Brain microvascular endothelial cell (primary cell): Measurements from ENCODE around the gene SYCP2.
"Not testable (repeated sequence)": the region's sequence is repeated elsewhere in the genome, so short reads cannot be mapped to it uniquely, and the experiment has no call there.

ENCODE experiments used
- DNase-seq: peaks from one replicate; pipeline ENCODE4 v3.0.0-alpha.2; 2020
- H3K27ac ChIP-seq: fragments of 250-450 bp; sonication (Bioruptor Pico); 2 replicates; pipeline ENCODE4 v1.5.1; 2020; ENCODE audit warnings: mild to moderate bottlenecking, moderate library complexity
- H3K27me3 ChIP-seq: fragments of 250-450 bp; sonication (Bioruptor Pico); replicated peaks from 2 replicates; pipeline ENCODE4 v1.5.1; 2020; ENCODE audit warnings: mild to moderate bottlenecking
- H3K36me3 ChIP-seq: fragments of 250-450 bp; sonication (Bioruptor Pico); replicated peaks from 2 replicates; pipeline ENCODE4 v1.5.1; 2020; ENCODE audit warnings: mild to moderate bottlenecking
- H3K4me3 ChIP-seq: 2 replicates; pipeline ENCODE4 v1.5.1; 2011; ENCODE audit warnings: low read depth, mild to moderate bottlenecking, control low read depth, low read length, moderate library complexity
- CTCF ChIP-seq: IDR thresholded peaks from 2 replicates; pipeline ENCODE4 v1.5.1; 2011; ENCODE audit warnings: low read depth, mild to moderate bottlenecking, moderate library complexity, low read length, control low read depth, inconsistent platforms; ENCODE audit errors: missing control alignments
- in situ Hi-C: cut with HindIII; loops from 2 replicates; pipeline ENCODE4 v1.10.0; 2017; ENCODE audit warnings: low sequenced_read_pairs, low pct_ligation_motif_present

Gene SYCP2

DNA sequence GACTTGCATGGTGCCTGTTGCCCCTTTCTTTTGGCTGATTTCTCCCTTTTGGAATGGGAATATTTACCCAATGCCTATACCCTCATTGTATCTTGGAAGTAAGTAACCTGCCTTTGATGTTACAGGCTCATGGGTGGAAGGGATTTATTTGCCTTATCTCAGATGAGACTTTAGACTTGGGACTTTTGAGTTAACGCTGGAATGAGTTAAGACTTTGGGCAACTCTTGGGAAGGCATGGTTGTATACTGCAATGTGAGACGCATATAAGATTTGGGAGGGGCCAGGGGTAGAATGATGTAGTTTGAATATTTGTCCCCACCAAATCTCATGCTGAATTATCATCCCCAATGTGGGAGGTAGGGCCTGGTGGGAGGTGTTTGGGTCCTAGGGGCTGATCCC, 75.5 kb downstream of the SYCP2 start:
- DNase-seq = no peak
- no peaks in the 10 kb centered on the region for H3K27me3 ChIP-seq
- no peaks in the 10 kb centered on the region for H3K36me3 ChIP-seq
- H3K27ac ChIP-seq = no peak overlapping the region
- no peak overlapping the region for H3K4me3 ChIP-seq
- no peak for TF ChIP-seq CTCF
- in situ Hi-C loops = no loop called here

- H3K4me3 ChIP-seq, H3K27ac ChIP-seq, in situ Hi-C loops, DNase-seq, H3K27me3 ChIP-seq, H3K36me3 ChIP-seq: not testable (repeated sequence)
These were observed 76.5 kb downstream of the SYCP2 start for GRCh38 chr20:59856941-59857340.

DNA sequence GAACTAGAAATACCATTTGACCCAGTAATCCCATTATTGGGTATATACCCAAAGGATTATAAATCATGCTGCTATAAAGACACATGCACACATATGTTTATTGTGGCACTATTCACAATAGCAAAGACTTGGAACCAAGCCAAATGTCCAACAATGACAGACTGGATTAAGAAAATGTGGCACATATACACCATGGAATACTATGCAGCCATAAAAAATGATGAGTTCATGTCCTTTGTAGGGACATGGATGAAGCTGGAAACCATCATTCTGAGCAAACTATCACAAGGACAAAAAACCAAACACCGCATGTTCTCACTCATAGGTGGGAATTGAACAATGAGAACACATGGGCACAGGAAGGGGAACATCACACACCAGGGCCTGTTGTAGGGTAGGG, 76.9 kb downstream of the SYCP2 start:
- H3K4me3 ChIP-seq, H3K36me3 ChIP-seq, DNase-seq, in situ Hi-C loops, H3K27me3 ChIP-seq, H3K27ac ChIP-seq: not testable (repeated sequence)

DNA sequence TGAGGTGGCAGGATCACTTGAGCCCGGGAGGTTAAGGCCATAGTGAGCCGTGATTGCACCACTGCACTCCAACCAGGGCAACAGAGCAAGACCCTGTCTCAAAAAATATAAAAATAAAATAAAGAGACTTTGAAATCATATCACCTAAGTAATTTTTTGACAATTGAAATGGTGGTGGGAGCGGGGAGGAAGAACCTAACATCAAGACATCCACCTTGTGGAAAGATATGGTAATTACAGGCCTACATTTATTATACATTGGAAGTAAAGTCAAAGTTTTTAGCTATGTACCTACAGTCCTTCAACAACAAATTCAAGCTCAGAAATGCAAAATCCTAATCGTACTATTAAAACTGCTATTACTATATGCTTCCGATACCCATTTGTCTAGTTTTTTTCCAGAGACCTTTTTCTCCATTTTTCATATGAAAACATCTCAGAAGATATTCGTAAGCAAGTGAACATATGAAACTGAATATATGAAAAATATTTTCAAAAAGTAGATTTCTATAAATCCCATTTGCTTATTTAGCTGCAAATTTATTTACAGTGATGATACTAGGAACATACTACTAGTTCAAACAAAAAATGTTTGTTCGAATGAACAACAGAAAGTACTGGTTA, 83.3 kb downstream of the SYCP2 start:
- Histone ChIP-seq H3K4me3 (no peak overlapping the region), H3K27me3 (no peaks in the 10 kb centered on the region), H3K36me3 (no peaks in the 10 kb centered on the region), H3K27ac (no peak overlapping the region)
- DNase-seq = no peak
- in situ Hi-C loops = no loop called here
- TF ChIP-seq CTCF = peak; percentile 54

DNA sequence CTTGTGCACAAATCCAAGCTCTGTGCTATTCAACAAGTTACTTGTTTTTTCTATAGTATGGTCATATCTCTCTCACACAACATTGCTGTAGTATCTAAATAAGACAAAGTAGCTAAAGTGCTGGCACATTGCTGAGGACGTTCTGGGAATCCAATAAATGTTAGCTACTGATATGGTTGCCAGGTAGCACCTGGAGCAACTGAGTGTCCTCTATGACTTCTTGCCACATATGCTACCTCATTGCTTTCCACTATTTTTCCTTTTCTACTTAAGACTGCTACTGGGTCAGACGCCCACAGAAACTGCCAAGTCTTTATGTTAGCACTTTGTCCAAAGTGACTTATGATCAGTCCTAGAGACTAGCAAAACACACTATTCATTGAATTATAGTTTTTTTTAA, 85.3 kb downstream of the SYCP2 start:
- no peak for TF ChIP-seq CTCF
- Histone ChIP-seq H3K27ac (no peak overlapping the region), H3K4me3 (no peak overlapping the region), H3K27me3 (no peaks in the 10 kb centered on the region), H3K36me3 (no peaks in the 10 kb centered on the region)
- in situ Hi-C loops = no loop called here
- no peak for DNase-seq

DNA sequence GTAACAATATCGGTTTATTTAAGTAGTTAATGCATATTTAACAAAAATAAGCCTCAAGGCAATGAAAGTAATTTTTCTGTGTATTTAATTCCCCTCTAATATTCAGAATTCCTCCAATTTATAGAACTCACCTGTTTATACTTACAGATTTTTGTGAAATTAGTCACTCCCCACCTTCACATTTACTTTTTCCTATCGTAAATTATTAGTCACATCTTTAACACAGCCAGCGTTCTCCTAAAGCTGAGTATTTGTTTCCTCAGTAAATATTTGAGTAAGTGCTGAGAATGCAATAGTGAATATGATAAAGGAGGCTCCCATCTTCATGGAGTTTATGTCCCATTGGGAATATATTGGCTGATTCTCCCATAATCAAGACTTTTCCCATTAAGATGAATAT, 88.0 kb downstream of the SYCP2 start:
- TF ChIP-seq CTCF = no peak
- H3K27me3 ChIP-seq = no peaks in the 10 kb centered on the region
- H3K36me3 ChIP-seq = no peaks in the 10 kb centered on the region
- in situ Hi-C loops = no loop called here
- no peak for DNase-seq
- H3K4me3 ChIP-seq = no peak overlapping the region
- H3K27ac ChIP-seq = no peak overlapping the region

GRCh38 chr20:59839400-59839799, 94.0 kb downstream of the SYCP2 start:
- Histone ChIP-seq H3K27ac (no peak overlapping the region), H3K36me3 (no peaks in the 10 kb centered on the region), H3K4me3 (no peak overlapping the region), H3K27me3 (no peaks in the 10 kb centered on the region)
- no peak for TF ChIP-seq CTCF
- in situ Hi-C loops = no loop called here
- DNase-seq = no peak
